HG03378 (cell line): ENCODE measurements around the gene ZNF777.
"Not testable (repeated sequence)": the region's sequence is repeated elsewhere in the genome, so short reads cannot be mapped to it uniquely, and the experiment has no call there.

ENCODE experiments used
- ATAC-seq: cut with Tn5 transposase; IDR thresholded peaks from one replicate; pipeline ENCODE4 v1.9.1; 2021; ENCODE audit warnings: mild to moderate bottlenecking, moderate library complexity; ENCODE audit not compliant: unreplicated experiment

The ZNF777 gene

DNA sequence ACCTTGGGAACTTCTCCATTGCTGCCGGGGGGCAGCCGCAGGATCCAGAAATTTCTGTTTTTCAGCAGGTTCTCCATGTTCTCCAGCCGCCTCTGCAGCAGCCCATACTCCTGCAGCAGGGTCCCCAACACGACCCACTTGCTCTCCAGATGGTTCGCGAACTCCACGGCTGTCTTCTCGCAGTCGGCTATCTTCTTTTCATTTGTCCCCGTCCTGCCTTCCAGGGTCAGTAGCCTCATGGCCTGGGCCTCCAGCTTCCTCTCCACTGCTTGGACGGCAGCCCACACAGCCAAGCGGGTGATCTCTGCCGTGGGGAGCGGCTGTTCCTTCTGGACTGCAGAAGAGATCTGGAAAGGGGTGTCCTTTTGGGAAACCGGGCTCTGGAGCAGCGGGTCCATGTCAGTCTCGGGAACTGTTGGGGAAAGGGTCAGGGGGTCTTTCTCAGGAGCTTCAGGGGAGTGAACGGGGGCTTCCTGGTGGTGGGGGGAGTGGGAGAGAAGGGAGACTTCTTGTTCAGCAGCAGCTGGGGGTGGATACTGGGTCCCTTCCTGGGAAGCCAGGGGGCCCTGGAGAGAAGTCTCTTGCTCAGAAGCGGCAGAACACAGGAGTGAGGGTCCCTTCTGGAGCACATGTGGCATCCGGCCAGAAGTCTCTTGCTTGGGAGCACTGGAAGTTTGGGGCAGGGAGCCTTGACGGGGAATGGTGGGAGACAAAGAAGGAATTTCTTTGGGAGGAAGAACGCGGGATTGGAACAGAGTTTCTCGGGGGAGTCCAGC, 5.5 kb downstream of the ZNF777 start:
- ATAC-seq = no peak

DNA sequence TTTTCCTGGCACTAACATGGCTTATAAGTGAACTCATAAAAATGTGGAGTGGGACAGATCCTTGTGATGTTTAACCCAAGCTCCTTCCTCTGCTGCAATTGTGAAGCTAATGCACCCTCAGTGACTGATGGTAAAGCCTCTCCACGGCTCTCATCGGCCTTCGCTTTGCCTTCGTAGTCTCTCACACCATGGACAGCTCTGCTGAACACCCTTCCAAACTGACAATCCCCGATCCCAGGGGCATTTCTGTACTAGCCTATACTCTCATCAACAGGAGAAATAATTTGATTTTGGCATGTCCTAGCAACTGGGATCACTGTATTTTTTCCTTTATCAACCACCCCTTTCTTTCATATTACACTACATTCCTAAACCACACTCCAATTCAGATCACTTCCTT, 6.1 kb downstream of the ZNF777 start:
- ATAC-seq = no peak

GRCh38 chr7:149454006-149454405, 6.9 kb downstream of the ZNF777 start:
- ATAC-seq = no peak

- no peak for ATAC-seq
These were observed 10.0 kb downstream of the ZNF777 start for GRCh38 chr7:149450821-149451220.

DNA sequence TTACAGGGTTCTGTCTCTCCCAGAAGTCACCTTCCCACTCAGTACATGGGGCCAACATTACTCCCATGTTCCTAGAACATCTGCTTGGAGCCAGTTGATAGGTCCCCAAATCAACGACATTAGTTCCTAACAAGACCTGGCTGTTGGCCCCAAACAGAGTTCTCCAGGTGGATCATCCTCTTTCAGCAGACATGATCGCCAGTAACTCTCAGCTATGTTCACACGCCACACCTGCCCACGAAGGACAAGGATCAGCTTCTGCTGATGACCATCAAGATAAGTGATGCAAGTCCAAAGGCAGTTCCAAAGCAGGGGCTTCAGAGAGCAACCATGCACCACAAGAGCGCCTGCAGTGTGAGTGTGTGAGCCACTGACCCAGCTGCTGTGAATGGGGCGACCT, 11.0 kb downstream of the ZNF777 start:
- no peak for ATAC-seq

DNA sequence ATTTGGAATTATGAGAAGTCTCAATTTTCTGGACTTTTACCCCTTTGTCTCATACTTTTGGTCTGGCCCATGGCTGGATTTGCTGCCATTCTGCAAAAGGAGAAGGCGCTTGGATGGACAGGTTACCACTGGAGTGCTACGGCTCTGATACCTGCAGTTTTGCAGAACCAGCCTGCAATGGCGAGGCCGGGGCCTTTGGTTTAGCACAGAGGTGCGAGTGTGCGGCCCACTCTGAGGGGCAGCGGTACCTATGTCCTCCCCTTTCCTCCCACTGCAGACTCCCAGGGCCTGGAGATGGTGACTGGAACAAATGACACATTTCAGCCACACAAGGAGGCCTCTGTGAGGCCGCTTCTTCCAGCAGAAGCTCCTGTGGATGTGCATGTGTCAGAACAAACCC, 11.9 kb downstream of the ZNF777 start:
- ATAC-seq = no peak

GRCh38 chr7:149446026-149446425, 14.8 kb downstream of the ZNF777 start:
- not testable (repeated sequence) for ATAC-seq

DNA sequence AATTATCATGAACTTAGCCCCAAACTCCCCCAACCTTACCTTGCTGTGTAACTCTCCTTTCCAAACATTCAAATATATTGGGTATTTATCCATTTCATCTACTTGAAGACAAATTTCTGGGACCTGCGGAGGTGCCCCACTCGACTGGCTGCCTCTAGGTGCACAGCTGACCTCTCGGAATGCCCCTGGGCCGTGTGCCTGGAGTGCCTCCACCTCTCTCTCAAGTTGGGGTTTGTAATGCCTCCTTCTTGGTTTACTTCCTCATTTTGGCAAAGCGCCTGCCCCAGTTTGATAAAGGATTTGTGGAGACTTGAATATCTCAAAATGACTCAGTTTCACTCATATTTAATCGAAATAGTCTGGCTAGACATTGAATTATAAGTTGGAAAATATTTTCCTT, 16.6 kb downstream of the ZNF777 start:
- ATAC-seq = no peak

- ATAC-seq = no peak
These were observed 17.3 kb downstream of the ZNF777 start for GRCh38 chr7:149443523-149443922.

GRCh38 chr7:149442924-149443323, 17.9 kb downstream of the ZNF777 start:
- no peak for ATAC-seq

GRCh38 chr7:149440222-149440621, 20.6 kb downstream of the ZNF777 start:
- ATAC-seq = no peak

- ATAC-seq = no peak
These were observed 24.5 kb downstream of the ZNF777 start for GRCh38 chr7:149436358-149436757.

DNA sequence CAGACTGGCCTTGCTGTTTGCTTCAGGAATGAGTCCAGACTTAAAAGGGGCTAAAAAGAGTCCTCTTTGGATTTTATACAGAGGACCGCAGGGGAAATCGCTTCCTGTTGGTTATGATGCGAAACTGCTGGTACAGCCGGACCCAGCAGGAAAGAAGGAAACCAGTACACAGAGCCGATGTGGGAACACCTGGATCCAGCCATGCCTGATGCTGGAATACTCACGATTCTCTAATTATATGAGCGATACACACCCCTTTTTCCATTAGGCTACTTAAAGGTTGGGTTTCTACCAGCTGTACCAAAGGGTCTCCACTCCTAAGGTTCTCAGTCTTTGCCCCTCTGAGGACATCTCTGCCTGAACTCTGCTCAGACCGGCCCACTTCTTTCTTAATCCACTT, 27.7 kb downstream of the ZNF777 start:
- no peak for ATAC-seq

GRCh38 chr7:149432121-149432691, 28.7 kb downstream of the ZNF777 start:
- no peak for ATAC-seq

- no peak for ATAC-seq
These were observed 29.3 kb downstream of the ZNF777 start for GRCh38 chr7:149431486-149432120.

- no peak for ATAC-seq
These were observed 30.7 kb downstream of the ZNF777 start for GRCh38 chr7:149430192-149430591.

DNA sequence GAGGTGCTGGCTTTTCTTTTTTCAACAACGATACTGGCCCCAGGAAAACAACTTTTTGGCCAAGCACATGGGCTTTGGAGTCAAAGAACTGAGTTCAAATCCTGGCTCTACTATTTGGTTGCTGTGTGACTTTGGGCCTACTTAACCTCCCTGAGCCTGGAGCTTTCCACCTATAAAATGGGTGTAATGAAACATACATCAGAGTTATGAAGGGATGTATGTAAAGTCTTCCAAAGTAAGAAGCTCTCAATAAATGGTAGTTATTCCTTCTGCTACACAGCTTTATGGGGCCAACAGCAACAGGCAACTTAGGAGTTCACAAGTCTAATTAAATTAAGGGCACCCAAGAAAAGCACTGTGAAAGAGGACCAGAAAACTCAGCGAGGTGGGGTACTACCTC, 33.0 kb downstream of the ZNF777 start:
- no peak for ATAC-seq

DNA sequence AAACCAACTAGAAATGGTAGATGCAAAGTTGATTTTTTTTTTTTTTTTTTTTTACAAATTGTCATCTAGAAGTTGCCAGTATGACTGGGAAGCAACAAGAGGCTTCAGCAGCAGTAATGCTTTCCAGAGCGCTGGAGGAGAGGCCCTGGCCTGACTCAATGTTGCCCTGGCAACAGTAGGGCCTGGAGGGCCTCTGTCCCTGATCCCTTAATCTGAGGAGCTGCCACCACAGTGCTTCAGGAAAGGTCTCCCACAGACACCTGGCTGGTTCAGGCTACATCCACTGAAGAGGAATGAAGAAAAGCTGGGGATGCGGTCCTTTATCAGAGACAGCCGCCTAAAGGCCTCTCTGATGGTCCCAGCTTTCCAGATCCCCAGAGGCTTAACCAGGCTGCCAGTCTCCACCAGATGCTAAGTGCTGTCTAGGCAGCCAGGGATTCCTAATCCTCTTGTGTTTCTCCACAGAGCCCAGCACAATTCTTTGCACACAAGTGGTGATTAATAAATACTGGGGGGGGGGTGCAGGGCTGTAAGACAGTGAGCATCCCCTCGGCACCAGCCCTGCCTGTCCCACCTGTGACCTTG, 33.7 kb downstream of the ZNF777 start:
- ATAC-seq = no peak

GRCh38 chr7:149423449-149424110, 37.3 kb downstream of the ZNF777 start:
- ATAC-seq = no peak

GRCh38 chr7:149422914-149423301, 38.0 kb downstream of the ZNF777 start:
- ATAC-seq = no peak

DNA sequence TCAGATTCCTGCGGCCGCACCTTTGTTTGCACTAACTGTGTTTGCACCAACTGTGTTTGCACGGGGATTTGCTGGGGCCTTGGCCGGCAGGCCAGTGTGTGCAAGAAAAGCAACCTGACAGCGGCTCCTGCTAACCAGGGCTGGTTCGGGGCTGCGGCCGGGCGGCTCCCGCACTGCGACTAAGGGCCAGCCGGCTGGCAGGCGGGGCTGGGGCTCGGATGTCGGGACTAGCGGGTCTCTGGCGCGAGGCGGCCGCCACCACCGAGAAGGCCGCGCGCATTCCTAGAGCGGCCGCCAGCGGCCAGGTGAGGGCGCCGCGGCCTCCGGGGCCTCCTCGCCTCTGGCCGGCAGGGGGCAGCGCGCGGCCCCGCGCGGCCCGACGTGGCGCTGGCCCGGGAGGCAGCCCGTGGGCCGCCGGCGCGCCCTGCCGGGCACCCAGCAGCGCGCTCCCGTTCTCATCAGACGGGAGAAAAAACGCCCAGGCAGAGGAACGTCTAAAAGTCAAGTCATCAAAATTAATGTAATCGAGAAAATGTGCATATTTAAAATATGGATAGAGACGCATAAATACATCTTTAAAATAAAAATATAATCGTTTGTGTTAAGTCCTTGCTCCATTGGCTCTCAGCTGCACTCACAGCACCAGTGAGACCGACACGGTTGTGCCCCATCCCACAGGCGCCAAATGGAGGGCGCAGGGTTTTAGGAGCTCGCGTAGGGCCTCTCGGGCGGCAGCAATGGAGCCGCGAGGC, 38.5 kb downstream of the ZNF777 start:
- peak; percentile 75 for ATAC-seq
